NCI-H774 (cell line): ENCODE measurements around the gene ZNF665.
"Not testable (repeated sequence)": the region's sequence is repeated elsewhere in the genome, so short reads cannot be mapped to it uniquely, and the experiment has no call there.

Experiments
- DNase-seq: peaks from one replicate; lab custom pipeline; 2025; lab: John Stamatoyannopoulos, UW

Gene ZNF665

GRCh38 chr19:53192771-53193534 lies at the start of gene ZNF665:
ZNF665 (minus strand) TSS chr19:53193358; CDS start chr19:53182898, 10,460 bp downstream.
- DNase-seq, result peak; percentile 87

GRCh38 chr19:53237114-53237777 lies 44.1 kb upstream of the ZNF665 start:
- no peak for DNase-seq

DNA sequence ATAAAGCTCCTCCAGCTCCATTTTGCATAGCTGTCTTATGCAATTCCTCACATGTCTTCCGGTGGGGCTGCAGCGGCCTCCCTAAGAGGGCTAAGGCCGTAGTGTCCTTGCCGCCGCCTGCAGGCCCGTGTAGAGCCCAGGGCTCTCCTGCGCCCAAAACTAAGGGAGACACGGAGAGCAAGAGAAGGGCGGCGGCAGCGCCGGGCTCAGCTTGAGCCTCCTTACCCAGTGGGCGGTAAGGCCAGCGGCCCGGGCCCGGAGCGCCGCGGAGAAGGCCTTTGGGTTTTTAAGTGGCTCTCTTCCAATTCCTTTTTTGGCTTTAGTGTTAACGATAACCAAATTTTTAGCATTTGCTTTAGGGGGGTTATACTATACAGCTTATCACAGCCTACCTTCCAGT lies 31.4 kb upstream of the ZNF665 start:
- no peak for DNase-seq

GRCh38 chr19:53222716-53223115 lies 29.6 kb upstream of the ZNF665 start:
- not testable (repeated sequence) for DNase-seq

DNA sequence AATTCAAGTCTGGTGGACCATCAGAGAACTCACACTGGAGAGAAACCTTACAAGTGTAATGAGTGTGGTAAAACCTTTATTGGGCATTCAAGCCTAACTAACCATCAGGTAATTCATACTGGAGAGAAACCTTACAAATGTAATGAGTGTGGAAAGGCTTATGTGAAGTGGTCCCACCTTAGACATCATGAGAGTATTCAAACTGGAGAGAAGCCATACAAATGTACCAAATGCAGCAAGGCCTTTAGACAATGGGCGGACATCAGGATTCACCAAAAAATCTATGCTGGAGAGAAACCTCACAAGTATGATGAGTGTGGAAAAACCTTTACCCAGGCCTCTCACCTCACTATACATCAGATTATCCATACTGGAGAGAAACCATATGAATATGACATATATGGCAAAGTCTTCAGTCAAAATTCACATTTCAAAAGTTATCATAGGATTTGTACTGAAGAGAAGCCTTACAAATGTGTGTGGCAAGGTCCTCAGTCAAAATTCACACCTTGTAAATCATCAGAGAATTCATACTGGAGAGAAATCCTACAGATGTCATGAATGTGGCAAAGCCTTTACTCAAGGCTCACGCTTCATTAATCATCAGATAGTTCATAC lies 19.7 kb upstream of the ZNF665 start:
- DNase-seq, result no peak

GRCh38 chr19:53211554-53211953 lies 18.4 kb upstream of the ZNF665 start:
- not testable (repeated sequence) for DNase-seq

DNA sequence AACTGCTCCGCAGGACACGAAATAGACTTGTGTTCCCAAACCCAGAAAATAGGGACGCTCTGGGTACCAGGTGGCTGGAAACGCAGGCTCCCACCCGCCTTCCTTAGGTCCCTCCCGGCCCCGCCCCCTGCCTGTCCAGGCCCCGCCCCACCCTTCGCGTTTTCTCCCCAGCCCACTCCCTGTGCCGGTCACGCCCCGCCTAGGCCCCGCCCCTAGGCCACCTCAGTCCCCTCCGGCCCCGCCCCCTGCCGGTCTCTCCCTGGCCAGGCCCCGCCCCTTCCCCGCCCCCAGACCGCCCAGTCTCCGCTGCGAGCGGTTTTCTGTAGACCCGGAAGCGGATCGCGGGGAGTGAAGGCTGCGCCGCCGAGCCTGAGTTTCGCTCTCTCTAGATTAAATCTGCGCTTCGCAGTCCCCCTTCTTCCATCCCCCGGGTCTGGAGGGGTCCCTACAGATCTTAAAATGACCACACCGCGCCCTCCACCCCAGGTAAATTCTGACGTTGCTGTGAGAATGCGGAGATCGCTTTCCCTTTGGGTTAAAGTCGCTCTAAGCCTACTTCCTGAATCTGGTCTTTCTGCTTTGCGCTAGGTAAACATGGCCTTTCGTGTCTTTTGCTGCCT lies 3.7 kb upstream of the ZNF665 start:
- DNase-seq, result peak; percentile 91

DNA sequence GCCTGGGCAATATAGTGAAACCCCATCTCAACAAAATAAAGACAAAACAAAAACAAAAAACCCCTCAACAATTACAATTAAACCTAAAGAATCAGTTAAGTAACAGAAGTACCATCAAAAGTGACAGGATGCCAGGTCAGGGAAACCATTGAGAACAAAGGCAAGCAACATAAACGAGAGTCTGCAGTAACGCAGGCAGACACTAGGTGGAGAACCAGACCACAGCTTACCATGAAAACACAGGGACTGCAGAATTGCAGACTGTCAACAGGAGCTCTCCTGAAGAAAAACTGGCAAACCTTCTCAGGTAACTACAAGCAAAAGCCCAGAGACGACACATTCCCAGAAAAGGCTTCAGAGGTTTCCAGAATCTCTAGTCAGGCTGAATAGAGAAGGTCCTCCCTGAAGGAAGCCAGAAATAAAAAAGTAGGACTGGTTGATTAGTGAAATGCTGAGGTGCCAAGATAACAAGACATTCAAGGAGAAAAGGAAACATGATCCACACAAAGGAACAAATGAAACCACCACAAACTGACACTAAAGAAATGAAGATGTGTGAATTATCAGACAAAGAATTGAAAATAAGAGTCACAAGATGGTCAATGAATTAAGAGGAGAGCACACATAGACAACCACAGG lies 2.2 kb upstream of the ZNF665 start:
- DNase-seq, result peak; percentile 60

GRCh38 chr19:53193535-53194222 lies 521 bp upstream of the ZNF665 start:
- DNase-seq, result no peak

- no peak for DNase-seq
Measured at GRCh38 chr19:53190253-53190652, 2.9 kb downstream of the ZNF665 start.

- not testable (repeated sequence) for DNase-seq
Measured at GRCh38 chr19:53189691-53190198, 3.4 kb downstream of the ZNF665 start.

GRCh38 chr19:53185155-53185882 lies 7.8 kb downstream of the ZNF665 start:
- not testable (repeated sequence) for DNase-seq

DNA sequence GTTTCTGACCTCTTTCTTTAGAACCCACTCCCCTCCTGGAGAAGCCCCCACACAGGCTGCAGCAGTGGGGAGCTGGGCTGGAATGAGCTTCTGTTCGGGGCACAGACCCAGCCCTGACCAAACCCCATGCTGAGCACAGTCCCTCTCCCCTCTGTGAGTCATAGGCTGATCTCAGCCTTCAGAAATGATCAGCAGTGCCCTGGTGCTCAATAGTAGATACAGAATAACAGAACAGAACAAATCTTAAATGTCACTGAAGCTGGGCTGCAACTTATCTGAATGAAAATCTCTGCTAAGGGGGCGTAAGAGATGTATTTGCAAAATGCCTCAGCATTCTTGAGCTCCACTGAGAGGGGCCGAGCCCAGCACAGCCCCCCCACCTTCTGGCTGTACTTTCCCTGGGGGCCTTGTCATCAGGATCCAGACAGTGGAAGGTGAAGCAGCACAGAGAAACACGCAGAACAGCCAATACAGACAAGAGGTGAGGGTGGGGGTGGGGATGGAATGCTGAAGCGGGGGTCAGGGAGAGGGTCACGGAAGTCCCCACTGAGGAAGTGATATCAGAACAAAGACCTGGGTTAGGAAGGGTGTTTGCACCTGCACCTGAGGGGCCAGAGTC lies 9.9 kb downstream of the ZNF665 start:
- DNase-seq, result no peak

GRCh38 chr19:53182202-53182601 lies 11.0 kb downstream of the ZNF665 start:
- no peak for DNase-seq

DNA sequence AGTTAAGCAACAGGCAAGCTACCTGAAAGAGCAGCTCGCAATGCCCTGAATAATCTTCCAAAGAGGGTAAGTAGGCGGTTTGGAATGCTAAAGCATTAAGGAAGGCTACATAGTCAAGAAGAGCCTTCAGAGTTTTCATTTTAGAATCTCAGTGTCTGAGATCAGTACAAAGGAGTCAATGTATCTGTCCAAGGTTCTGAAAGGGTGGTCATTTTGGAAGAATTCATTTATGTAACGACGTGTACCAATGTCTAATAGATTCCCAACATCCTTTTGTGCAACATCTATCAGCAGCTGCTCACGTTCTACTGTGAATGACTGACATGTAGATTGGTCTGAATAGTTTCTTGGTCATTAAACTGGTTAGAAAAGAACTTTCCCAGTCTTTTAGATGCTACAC lies 15.2 kb downstream of the ZNF665 start:
- no peak for DNase-seq

GRCh38 chr19:53172889-53173288 lies 20.3 kb downstream of the ZNF665 start:
- DNase-seq, result no peak

DNA sequence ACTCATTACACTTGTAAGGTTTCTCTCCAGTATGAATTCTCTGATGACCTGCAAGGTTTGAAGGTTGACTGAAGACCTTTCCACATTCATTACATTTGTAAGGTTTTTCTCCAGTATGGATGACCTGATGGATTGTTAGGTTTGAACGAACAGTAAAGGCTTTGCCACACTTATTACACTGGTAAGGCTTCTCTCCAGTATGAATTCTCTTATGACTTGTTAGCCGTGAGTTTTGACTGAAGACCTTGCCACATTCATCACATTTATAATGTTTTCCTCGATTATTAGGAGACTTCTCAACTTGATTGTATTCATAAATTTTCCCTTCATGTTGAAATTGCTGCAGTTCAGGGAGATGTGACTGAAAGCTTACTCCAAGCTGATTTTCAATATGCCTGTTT lies 27.5 kb downstream of the ZNF665 start:
- no peak for DNase-seq

GRCh38 chr19:53161123-53161522 lies 32.0 kb downstream of the ZNF665 start:
- no peak for DNase-seq

DNA sequence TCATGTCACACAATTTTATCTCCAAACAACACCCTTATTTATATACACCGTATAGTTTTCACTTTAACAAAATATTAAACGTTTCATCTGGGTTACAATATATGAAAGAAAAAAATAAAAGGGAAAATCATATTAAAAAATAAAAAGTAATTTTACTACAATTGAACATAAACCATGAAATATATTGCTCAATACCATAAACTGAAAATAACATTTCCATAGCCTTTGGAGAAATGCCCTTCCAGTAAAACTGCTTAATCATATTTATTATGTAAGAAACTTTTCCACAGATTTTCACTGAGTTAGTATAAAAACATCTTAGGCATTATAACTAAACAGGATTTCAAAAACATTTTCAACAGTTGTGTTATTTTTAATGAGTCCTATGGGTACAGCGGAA lies 32.8 kb downstream of the ZNF665 start:
- no peak for DNase-seq

GRCh38 chr19:53158119-53158656 lies 35.0 kb downstream of the ZNF665 start:
- no peak for DNase-seq
